HepG2 (cell line): ENCODE results near the gene HTRA2. TPM values are rescaled to one million over a fixed set of nuclear protein-coding genes. Genes with fewer than 3 reads are reported as not detected.

Experiments used
- AGO1 ChIP-seq: fragments of 200-400 bp; formaldehyde crosslinking; IDR thresholded peaks from 2 replicates; pipeline ENCODE4 v1.6.1; 2017; ENCODE audit warnings: mild to moderate bottlenecking, low read depth, low read length, moderate library complexity; ENCODE audit not compliant: poor library complexity, severe bottlenecking
- ATF1 ChIP-seq: IDR thresholded peaks from 2 replicates; pipeline ENCODE4 v1.6.1; 2016; ENCODE audit warnings: mild to moderate bottlenecking, control low read depth
- CBFB ChIP-seq: sonication (generic); formaldehyde crosslinking; IDR thresholded peaks from 2 replicates; pipeline ENCODE4 v1.4.0; 2020; ENCODE audit warnings: missing genetic modification reagents
- GTF3A ChIP-seq: sonication (generic); formaldehyde crosslinking; conservative IDR thresholded peaks from 2 replicates; pipeline ENCODE4 v1.4.0; 2020; ENCODE audit warnings: mild to moderate bottlenecking, missing genetic modification reagents
- NAIF1 ChIP-seq: sonication (generic); formaldehyde crosslinking; IDR thresholded peaks from 2 replicates; pipeline ENCODE4 v1.5.0; 2020; ENCODE audit warnings: mild to moderate bottlenecking, missing genetic modification reagents, borderline replicate concordance
- RXRA ChIP-seq: sonication (generic); formaldehyde crosslinking; IDR thresholded peaks from 2 replicates; pipeline ENCODE4 v1.5.1; 2020; ENCODE audit warnings: missing genetic modification reagents
- TBP ChIP-seq: sonication (generic); formaldehyde crosslinking; IDR thresholded peaks from 2 replicates; pipeline ENCODE4 v1.5.0; 2020; ENCODE audit warnings: missing genetic modification reagents
- XRCC5 ChIP-seq: fragments of 200-400 bp; formaldehyde crosslinking; optimal IDR thresholded peaks from 2 replicates; pipeline ENCODE3; 2017; ENCODE audit warnings: mild to moderate bottlenecking, low read length
- ZFYVE20 ChIP-seq: sonication (generic); formaldehyde crosslinking; IDR thresholded peaks from 2 replicates; pipeline ENCODE4 v1.8.0; 2023; ENCODE audit warnings: low read depth, mild to moderate bottlenecking, moderate library complexity, missing genetic modification reagents, borderline replicate concordance
- ZNF10 ChIP-seq: sonication (generic); formaldehyde crosslinking; IDR thresholded peaks from 2 replicates; pipeline ENCODE4 v1.4.0; 2020; ENCODE audit warnings: mild to moderate bottlenecking, low read depth, missing genetic modification reagents, borderline replicate concordance
- ZNF296 ChIP-seq: sonication (generic); formaldehyde crosslinking; conservative IDR thresholded peaks from 2 replicates; pipeline ENCODE4 v1.5.0; 2020; ENCODE audit warnings: mild to moderate bottlenecking, missing genetic modification reagents
- ZNF326 ChIP-seq: sonication (generic); formaldehyde crosslinking; IDR thresholded peaks from 2 replicates; pipeline ENCODE4 v1.4.0; 2020; ENCODE audit warnings: missing genetic modification reagents, borderline replicate concordance
- ZNF34 ChIP-seq: sonication (generic); formaldehyde crosslinking; IDR thresholded peaks from 2 replicates; pipeline ENCODE4 v1.4.0; 2020; ENCODE audit warnings: mild to moderate bottlenecking, missing genetic modification reagents, borderline replicate concordance
- ZNF605 ChIP-seq: sonication (generic); formaldehyde crosslinking; IDR thresholded peaks from 2 replicates; pipeline ENCODE4 v1.8.0; 2022; ENCODE audit warnings: mild to moderate bottlenecking, missing genetic modification reagents
- ZNF7 ChIP-seq: IDR thresholded peaks from 2 replicates; pipeline ENCODE4 v1.6.1; 2016; ENCODE audit warnings: missing biosample characterization, missing genetic modification reagents
- ZNF790 ChIP-seq: sonication (generic); formaldehyde crosslinking; IDR thresholded peaks from 2 replicates; pipeline ENCODE4 v1.8.0; 2022; ENCODE audit warnings: missing genetic modification reagents, mild to moderate bottlenecking, borderline replicate concordance
- polyA plus RNA-seq, 8 experiments: library from polyadenylated mRNA; depleted of rRNA in 3 of 8; stranded (reverse) in 7 of 8; unstranded in 1 of 8; fragments of >200 nt; fragmentation: Illumina TruSeq in 4 of 8; extraction: Trizol in 4 of 8; gene quantifications; 2 replicates each; pipeline versions ENCODE4 v1.2.1 to v1.2.3, GENCODE V29; 2011 to 2016; ENCODE audit warnings: low read depth in 4 of 8, missing spikeins in 1 of 8, mixed read lengths in 1 of 8; ENCODE audit not compliant: insufficient read depth in 1 of 8
- total RNA-seq, 5 experiments: library from RNA; depleted of rRNA; stranded (reverse); fragments of >200 nt; fragmentation: Illumina TruSeq; extraction: Trizol; gene quantifications; 2 replicates each; pipeline ENCODE4 v1.2.3, GENCODE V29; 2016; ENCODE audit warnings: low read depth in 1 of 5
- TF ChIP-seq, protein P1 (sequence below): sonication (generic); formaldehyde crosslinking; conservative IDR thresholded peaks from 2 replicates; pipeline ENCODE4 v1.8.0; 2022; ENCODE audit warnings: mild to moderate bottlenecking, moderate library complexity, missing genetic modification reagents
- TF ChIP-seq, protein P2 (sequence below): sonication (generic); formaldehyde crosslinking; IDR thresholded peaks from 2 replicates; pipeline ENCODE4 v1.4.0; 2020; ENCODE audit warnings: mild to moderate bottlenecking, missing genetic modification reagents, borderline replicate concordance
- TF ChIP-seq, protein P3 (sequence below): IDR thresholded peaks from 2 replicates; pipeline ENCODE4 v1.6.1; 2012; ENCODE audit warnings: low read length, improper control_type of control experiment

HTRA2 gene
- total and polyA plus RNA-seq, 2 of the 13 experiments (the other 11 are each of a cell fraction or from before 2014, with no cell fraction given): 47.7 to 50.3 TPM

DNA sequence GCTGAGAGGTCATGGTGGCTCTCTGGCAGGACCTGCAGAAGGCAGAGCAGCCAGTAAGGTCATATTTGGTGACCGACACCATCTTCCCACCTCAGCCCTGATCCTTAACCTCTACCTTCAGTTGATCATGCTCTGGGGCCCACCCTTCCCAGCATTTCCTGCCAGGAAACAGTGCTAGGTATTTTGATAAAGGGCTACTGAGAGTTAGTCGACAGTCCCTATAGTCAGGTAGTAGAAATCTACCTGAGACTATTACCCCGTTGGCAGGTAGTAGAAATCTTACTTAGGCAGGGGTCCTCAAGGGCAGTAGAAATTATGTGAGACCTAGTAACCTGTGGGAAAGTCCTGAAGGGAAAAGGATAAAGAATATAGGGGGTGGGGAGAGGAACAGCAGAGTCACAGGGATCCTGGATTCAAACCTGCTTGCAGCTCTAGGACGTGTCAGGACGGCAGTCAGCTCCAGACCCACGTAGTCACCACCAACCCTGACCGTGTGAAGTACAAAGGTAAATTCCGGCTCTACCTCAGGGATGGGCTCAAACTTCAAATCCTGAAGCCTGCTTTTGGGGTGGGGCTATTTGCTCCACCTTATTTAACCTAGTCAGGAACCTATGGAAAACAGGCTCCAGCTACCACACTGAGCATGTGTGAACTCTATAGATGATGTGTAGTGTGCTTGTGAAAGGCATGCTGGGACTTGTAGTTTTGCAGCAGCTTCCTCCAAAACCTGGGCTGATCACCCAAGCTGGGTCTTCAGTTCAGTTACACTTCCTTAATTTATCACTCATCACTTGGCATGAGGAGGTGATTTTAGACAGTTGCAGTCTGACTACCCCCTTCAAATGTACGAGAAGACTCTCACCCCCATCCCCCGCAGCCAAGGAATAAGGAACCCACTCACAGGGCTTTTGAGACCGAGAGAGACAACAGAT lies 3.8 kb upstream of the HTRA2 start, which contains the start of gene DQX1 (continued):
- TF ChIP-seq, protein P1, sequence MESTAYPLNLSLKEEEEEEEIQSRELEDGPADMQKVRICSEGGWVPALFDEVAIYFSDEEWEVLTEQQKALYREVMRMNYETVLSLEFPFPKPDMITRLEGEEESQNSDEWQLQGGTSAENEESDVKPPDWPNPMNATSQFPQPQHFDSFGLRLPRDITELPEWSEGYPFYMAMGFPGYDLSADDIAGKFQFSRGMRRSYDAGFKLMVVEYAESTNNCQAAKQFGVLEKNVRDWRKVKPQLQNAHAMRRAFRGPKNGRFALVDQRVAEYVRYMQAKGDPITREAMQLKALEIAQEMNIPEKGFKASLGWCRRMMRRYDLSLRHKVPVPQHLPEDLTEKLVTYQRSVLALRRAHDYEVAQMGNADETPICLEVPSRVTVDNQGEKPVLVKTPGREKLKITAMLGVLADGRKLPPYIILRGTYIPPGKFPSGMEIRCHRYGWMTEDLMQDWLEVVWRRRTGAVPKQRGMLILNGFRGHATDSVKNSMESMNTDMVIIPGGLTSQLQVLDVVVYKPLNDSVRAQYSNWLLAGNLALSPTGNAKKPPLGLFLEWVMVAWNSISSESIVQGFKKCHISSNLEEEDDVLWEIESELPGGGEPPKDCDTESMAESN (CRISPR knock-in tag): 0 out of 2 replicates have a peak, but pooled peaks have one; percentile 33
- TF ChIP-seq NAIF1 (CRISPR knock-in tag) (no peak), CBFB (CRISPR knock-in tag) (peak; percentile 38), ZNF10 (CRISPR knock-in tag) (no peak), ZNF790 (CRISPR knock-in tag) (no peak), ZNF605 (CRISPR knock-in tag) (peak; percentile 87), XRCC5 (peak; percentile 63), ZNF296 (CRISPR knock-in tag) (no peak), ZFYVE20 (no peak), TBP (CRISPR knock-in tag) (no peak), ZNF326 (CRISPR knock-in tag) (no peak), RXRA (peak; percentile 81; the same call in 1 of the 2 replicates), AGO1 (no peak), GTF3A (CRISPR knock-in tag) (no peak), ATF1 (CRISPR knock-in tag) (peak; percentile 86), ZNF7 (CRISPR knock-in tag) (no peak), ZNF34 (CRISPR knock-in tag) (no peak)
- TF ChIP-seq, protein P2, sequence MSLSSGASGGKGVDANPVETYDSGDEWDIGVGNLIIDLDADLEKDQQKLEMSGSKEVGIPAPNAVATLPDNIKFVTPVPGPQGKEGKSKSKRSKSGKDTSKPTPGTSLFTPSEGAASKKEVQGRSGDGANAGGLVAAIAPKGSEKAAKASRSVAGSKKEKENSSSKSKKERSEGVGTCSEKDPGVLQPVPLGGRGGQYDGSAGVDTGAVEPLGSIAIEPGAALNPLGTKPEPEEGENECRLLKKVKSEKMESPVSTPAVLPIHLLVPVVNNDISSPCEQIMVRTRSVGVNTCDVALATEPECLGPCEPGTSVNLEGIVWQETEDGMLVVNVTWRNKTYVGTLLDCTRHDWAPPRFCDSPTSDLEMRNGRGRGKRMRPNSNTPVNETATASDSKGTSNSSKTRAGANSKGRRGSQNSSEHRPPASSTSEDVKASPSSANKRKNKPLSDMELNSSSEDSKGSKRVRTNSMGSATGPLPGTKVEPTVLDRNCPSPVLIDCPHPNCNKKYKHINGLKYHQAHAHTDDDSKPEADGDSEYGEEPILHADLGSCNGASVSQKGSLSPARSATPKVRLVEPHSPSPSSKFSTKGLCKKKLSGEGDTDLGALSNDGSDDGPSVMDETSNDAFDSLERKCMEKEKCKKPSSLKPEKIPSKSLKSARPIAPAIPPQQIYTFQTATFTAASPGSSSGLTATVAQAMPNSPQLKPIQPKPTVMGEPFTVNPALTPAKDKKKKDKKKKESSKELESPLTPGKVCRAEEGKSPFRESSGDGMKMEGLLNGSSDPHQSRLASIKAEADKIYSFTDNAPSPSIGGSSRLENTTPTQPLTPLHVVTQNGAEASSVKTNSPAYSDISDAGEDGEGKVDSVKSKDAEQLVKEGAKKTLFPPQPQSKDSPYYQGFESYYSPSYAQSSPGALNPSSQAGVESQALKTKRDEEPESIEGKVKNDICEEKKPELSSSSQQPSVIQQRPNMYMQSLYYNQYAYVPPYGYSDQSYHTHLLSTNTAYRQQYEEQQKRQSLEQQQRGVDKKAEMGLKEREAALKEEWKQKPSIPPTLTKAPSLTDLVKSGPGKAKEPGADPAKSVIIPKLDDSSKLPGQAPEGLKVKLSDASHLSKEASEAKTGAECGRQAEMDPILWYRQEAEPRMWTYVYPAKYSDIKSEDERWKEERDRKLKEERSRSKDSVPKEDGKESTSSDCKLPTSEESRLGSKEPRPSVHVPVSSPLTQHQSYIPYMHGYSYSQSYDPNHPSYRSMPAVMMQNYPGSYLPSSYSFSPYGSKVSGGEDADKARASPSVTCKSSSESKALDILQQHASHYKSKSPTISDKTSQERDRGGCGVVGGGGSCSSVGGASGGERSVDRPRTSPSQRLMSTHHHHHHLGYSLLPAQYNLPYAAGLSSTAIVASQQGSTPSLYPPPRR (CRISPR knock-in tag): no peak; the same call in 1 of the 2 replicates
- TF ChIP-seq, protein P3, sequence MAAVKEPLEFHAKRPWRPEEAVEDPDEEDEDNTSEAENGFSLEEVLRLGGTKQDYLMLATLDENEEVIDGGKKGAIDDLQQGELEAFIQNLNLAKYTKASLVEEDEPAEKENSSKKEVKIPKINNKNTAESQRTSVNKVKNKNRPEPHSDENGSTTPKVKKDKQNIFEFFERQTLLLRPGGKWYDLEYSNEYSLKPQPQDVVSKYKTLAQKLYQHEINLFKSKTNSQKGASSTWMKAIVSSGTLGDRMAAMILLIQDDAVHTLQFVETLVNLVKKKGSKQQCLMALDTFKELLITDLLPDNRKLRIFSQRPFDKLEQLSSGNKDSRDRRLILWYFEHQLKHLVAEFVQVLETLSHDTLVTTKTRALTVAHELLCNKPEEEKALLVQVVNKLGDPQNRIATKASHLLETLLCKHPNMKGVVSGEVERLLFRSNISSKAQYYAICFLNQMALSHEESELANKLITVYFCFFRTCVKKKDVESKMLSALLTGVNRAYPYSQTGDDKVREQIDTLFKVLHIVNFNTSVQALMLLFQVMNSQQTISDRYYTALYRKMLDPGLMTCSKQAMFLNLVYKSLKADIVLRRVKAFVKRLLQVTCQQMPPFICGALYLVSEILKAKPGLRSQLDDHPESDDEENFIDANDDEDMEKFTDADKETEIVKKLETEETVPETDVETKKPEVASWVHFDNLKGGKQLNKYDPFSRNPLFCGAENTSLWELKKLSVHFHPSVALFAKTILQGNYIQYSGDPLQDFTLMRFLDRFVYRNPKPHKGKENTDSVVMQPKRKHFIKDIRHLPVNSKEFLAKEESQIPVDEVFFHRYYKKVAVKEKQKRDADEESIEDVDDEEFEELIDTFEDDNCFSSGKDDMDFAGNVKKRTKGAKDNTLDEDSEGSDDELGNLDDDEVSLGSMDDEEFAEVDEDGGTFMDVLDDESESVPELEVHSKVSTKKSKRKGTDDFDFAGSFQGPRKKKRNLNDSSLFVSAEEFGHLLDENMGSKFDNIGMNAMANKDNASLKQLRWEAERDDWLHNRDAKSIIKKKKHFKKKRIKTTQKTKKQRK: no peak
